IPS-15b (cell line): Measurements from ENCODE around the gene GALNT18.

Source experiments
- H3K27me3 ChIP-seq: one replicate; pipeline ENCODE4 v1.6.1; 2013; ENCODE audit warnings: low read length; ENCODE audit not compliant: control insufficient read depth, insufficient read depth
- H3K36me3 ChIP-seq: one replicate; pipeline ENCODE4 v1.6.1; 2013; ENCODE audit warnings: low read length; ENCODE audit not compliant: control insufficient read depth, insufficient read depth
- H3K4me1 ChIP-seq: one replicate; pipeline ENCODE4 v1.6.1; 2013; ENCODE audit warnings: mild to moderate bottlenecking, low read length; ENCODE audit not compliant: control insufficient read depth, insufficient read depth
- H3K4me3 ChIP-seq: one replicate; pipeline ENCODE4 v1.5.1; 2013; ENCODE audit warnings: low read depth, low read length
- H3K9ac ChIP-seq: one replicate; pipeline ENCODE4 v1.6.1; 2013; ENCODE audit warnings: low read depth, mild to moderate bottlenecking, low read length
- H3K9me3 ChIP-seq: one replicate; pipeline ENCODE4 v1.6.1; 2013; ENCODE audit warnings: mild to moderate bottlenecking, low read length; ENCODE audit not compliant: control insufficient read depth, insufficient read depth

Gene GALNT18

GRCh38 chr11:11604370-11604990 is 17.3 kb downstream of the GALNT18 start:
- Histone ChIP-seq H3K36me3 (no peaks in the 10 kb centered on the region), H3K9ac (no peak overlapping the region), H3K4me1 (no peaks in the 10 kb centered on the region), H3K27me3 (no peaks in the 10 kb centered on the region), H3K9me3 (no peaks in the 10 kb centered on the region), H3K4me3 (no peak overlapping the region)

- H3K9ac ChIP-seq: no peak overlapping the region
- no peaks in the 10 kb centered on the region for H3K36me3 ChIP-seq
- no peak overlapping the region for H3K4me3 ChIP-seq
- no peaks in the 10 kb centered on the region for H3K4me1 ChIP-seq
- no peaks in the 10 kb centered on the region for H3K9me3 ChIP-seq
- no peaks in the 10 kb centered on the region for H3K27me3 ChIP-seq
Observed at GRCh38 chr11:11602011-11602410, 19.8 kb downstream of the GALNT18 start.

DNA sequence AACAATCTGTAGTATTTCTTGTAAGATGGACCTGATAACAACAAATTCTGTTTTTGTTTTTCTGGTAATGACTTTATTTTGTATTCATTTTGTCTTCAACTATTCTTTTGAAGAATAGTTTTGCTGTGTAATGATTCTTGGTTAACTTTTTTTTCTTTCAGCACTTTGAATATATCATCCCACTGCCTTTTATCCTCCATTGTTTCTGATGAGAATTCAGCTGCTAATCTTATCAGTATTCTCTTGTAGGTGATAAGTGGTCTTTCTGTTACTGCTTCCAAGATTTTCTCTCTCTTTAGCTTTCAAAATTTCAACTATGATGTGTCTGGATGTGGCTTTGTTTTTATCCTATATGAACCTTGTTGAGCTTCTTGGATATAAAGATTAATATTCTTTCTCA is 21.5 kb downstream of the GALNT18 start:
- no peaks in the 10 kb centered on the region for H3K4me1 ChIP-seq
- H3K9ac ChIP-seq: no peak overlapping the region
- H3K4me3 ChIP-seq: no peak overlapping the region
- no peaks in the 10 kb centered on the region for H3K27me3 ChIP-seq
- no peaks in the 10 kb centered on the region for H3K36me3 ChIP-seq
- no peaks in the 10 kb centered on the region for H3K9me3 ChIP-seq

DNA sequence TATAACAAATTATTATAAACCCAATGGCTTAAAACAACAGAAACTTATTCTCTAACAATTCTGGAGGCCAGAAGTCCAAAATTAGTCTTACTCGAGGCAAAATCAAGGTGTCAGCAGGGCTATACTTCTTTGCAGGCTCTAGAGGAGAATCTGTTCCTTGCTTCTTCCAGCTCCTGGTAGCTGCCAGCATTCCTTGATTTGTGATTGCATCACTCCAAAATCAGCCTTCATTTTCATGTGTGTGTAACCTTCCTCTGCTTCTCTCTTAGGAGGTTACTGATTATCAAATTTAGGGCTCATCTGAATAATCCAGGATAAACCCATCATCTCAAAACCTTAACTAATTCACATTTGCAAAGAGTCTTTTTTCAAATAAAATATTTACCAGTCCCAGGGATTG is 23.6 kb downstream of the GALNT18 start:
- Histone ChIP-seq H3K9ac (no peak overlapping the region), H3K4me1 (no peaks in the 10 kb centered on the region), H3K36me3 (no peaks in the 10 kb centered on the region), H3K27me3 (no peaks in the 10 kb centered on the region), H3K4me3 (no peak overlapping the region), H3K9me3 (no peaks in the 10 kb centered on the region)

DNA sequence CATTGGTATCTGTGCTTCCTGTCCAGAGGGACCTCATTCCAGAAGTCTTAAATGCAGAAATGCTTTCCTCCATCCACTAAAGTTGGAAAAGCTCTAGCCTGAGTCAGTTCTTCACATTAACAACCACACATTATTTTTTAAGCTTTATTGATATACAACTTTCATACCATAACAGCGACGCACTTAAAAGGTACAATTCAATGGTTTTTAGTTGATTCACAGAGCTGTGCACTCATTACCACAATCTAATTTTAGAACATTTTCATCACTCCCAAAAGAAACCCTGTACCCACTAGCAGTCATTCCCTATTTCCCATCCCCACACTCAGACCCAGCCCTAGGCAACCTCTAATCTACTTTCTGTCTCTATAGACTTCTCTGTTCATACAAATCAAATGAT is 27.6 kb downstream of the GALNT18 start:
- H3K36me3 ChIP-seq: no peaks in the 10 kb centered on the region
- H3K9me3 ChIP-seq: no peaks in the 10 kb centered on the region
- no peak overlapping the region for H3K4me3 ChIP-seq
- no peak overlapping the region for H3K9ac ChIP-seq
- H3K4me1 ChIP-seq: peaks cover 3% of the 10 kb centered on the region
- no peaks in the 10 kb centered on the region for H3K27me3 ChIP-seq

GRCh38 chr11:11592146-11592684 is 29.6 kb downstream of the GALNT18 start:
- Histone ChIP-seq H3K4me3 (no peak overlapping the region), H3K36me3 (no peaks in the 10 kb centered on the region), H3K9me3 (no peaks in the 10 kb centered on the region), H3K9ac (no peak overlapping the region), H3K4me1 (peaks cover 7% of the 10 kb centered on the region), H3K27me3 (no peaks in the 10 kb centered on the region)

GRCh38 chr11:11589437-11589836 is 32.4 kb downstream of the GALNT18 start:
- Histone ChIP-seq H3K4me3 (no peak overlapping the region), H3K9me3 (no peaks in the 10 kb centered on the region), H3K36me3 (no peaks in the 10 kb centered on the region), H3K9ac (no peak overlapping the region), H3K4me1 (peaks cover 7% of the 10 kb centered on the region), H3K27me3 (no peaks in the 10 kb centered on the region)

- Histone ChIP-seq H3K9ac (no peak overlapping the region), H3K4me3 (no peak overlapping the region), H3K36me3 (no peaks in the 10 kb centered on the region), H3K4me1 (peaks cover 7% of the 10 kb centered on the region), H3K27me3 (no peaks in the 10 kb centered on the region), H3K9me3 (no peaks in the 10 kb centered on the region)
Observed at GRCh38 chr11:11588891-11589290, 32.9 kb downstream of the GALNT18 start.

- no peaks in the 10 kb centered on the region for H3K36me3 ChIP-seq
- H3K9me3 ChIP-seq: no peaks in the 10 kb centered on the region
- no peaks in the 10 kb centered on the region for H3K27me3 ChIP-seq
- H3K4me3 ChIP-seq: no peak overlapping the region
- peaks cover 7% of the 10 kb centered on the region for H3K4me1 ChIP-seq
- H3K9ac ChIP-seq: no peak overlapping the region
Observed at GRCh38 chr11:11588243-11588642, 33.6 kb downstream of the GALNT18 start.

GRCh38 chr11:11587122-11587521 is 34.7 kb downstream of the GALNT18 start:
- H3K4me1 ChIP-seq: peaks cover 7% of the 10 kb centered on the region
- H3K36me3 ChIP-seq: no peaks in the 10 kb centered on the region
- H3K9ac ChIP-seq: no peak overlapping the region
- H3K9me3 ChIP-seq: no peaks in the 10 kb centered on the region
- H3K27me3 ChIP-seq: no peaks in the 10 kb centered on the region
- H3K4me3 ChIP-seq: no peak overlapping the region

DNA sequence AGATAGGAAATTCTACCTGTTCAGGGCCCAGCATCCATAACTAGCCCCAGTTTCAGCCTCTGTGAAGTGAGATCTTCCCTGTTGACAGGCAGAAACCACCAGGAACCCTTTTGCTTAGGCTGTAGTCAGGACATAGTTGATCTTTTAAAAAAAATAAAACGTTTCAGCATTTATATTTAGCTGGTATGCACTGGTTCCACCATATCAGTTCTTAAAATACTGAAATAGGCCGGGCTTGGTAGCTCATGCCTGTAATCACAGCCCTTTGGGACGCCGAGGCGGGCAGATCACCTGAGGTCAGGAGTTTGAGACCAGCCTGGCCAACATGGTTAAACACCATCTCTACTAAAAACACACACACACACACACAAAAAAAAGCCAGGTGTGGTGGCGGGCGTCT is 35.3 kb downstream of the GALNT18 start:
- no peaks in the 10 kb centered on the region for H3K27me3 ChIP-seq
- H3K4me3 ChIP-seq: no peak overlapping the region
- no peaks in the 10 kb centered on the region for H3K9me3 ChIP-seq
- H3K4me1 ChIP-seq: peaks cover 7% of the 10 kb centered on the region
- H3K36me3 ChIP-seq: no peaks in the 10 kb centered on the region
- H3K9ac ChIP-seq: no peak overlapping the region

DNA sequence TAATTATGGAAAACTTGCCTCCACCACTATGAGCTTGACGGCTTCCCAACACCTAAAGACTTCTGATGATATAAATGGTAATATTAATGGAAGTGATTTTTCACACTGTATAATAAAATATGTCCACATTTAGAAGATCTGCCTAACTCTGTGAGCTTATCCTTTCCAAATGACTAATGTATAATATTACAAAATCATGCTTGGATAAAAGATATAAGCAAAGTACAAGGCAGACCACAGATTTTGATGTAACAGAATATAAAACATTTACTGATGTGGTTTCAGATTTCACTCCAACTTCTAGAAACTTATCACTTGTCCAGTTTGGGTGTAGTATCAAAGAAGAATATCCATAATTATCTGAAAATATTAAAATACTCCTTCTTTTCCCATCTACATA is 36.9 kb downstream of the GALNT18 start:
- no peak overlapping the region for H3K9ac ChIP-seq
- no peaks in the 10 kb centered on the region for H3K36me3 ChIP-seq
- peaks cover 7% of the 10 kb centered on the region for H3K4me1 ChIP-seq
- no peaks in the 10 kb centered on the region for H3K27me3 ChIP-seq
- H3K9me3 ChIP-seq: no peaks in the 10 kb centered on the region
- H3K4me3 ChIP-seq: no peak overlapping the region
